ENCODE measurements around the gene MOV10L1. TPM values are rescaled to one million over a fixed set of nuclear protein-coding genes. Genes with fewer than 3 reads are reported as not detected.

The MOV10L1 gene
- total and polyA plus RNA-seq, 12 donors: 0.16 to 0.42 (median 0.26) TPM; not detected in 8

GRCh38 chr22:50118129-50118528 lies 28.3 kb downstream of the MOV10L1 start:
- TF ChIP-seq CTCF (IDR thresholded peaks at IDR 0.05): no peak
- no peak overlapping the region for H3K27ac ChIP-seq
- ATAC-seq (no peak), DNase-seq (no peak)
- H3K9me3 ChIP-seq: peaks cover 0 to 14% (median 3%) of the 10 kb centered on the region in 11 donors
- intact Hi-C loops (cut with DNase I): no loop called here
- no peak overlapping the region for H3K4me3 ChIP-seq
- no peaks in the 10 kb centered on the region for H3K36me3 ChIP-seq
- H3K4me1 ChIP-seq: peaks cover 0 to 28% (median 20%) of the 10 kb centered on the region in 9 donors
- H3K27me3 ChIP-seq: peaks cover 0 to 25% (median 18%) of the 10 kb centered on the region in 7 donors
- 69 to 75% methylated on average over 3 of the region's 3 CpGs for WGBS, 2 donors

- WGBS, 2 donors: 11 to 15% methylated on average over 10 of the region's 10 CpGs
- Histone ChIP-seq H3K9me3 (peaks cover 0 to 19% (median 3%) of the 10 kb centered on the region in 11 donors), H3K4me3 (no peak overlapping the region), H3K4me1 (peaks cover 0 to 28% (median 20%) of the 10 kb centered on the region in 9 donors), H3K36me3 (no peaks in the 10 kb centered on the region), H3K27me3 (peaks cover 0 to 21% (median 17%) of the 10 kb centered on the region in 7 donors), H3K27ac (peak overlapping the region in 1 of 10 donors; percentile 20)
- TF ChIP-seq CTCF (IDR thresholded peaks at IDR 0.05): no peak
- DNase-seq (no peak), ATAC-seq (peak in 6 of 8 donors; percentile 55 to 66 (median 58))
- intact Hi-C loops (cut with DNase I): no loop called here
Observed at GRCh38 chr22:50118557-50119168, 28.9 kb downstream of the MOV10L1 start.

DNA sequence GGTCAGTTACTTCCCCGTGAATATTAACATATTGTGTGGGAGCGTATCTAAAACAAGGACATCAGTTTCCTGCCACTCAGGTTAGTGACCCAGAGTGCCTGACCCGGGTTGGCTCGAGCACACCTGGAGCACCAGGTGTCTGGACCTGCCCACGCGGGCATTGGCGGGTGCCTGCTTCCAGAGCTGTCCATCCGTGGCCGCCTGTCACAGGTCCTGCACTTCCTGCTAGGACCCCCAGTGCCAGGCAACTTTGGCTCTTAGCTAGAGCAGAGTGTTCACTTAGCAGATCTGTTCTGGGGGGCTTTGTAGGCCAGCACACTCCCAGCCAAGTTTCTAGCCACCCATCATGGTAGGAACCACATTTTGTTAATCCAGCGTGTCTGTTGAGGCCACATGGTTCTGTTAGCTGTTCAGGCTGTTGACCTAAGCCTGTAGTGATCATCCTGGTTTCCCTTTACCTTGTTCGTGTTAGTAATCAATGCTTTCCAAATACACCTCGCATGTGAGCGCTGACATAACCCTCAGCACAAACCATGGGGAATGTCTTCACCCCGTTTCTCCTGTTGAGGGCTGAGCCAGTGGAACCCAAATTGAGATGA lies 29.5 kb downstream of the MOV10L1 start:
- 71 to 72% methylated on average over 14 of the region's 14 CpGs for WGBS, 2 donors
- intact Hi-C loops (cut with DNase I): no loop called here
- no peak for DNase-seq
- Histone ChIP-seq H3K9me3 (peaks cover 0 to 24% (median 3%) of the 10 kb centered on the region in 11 donors), H3K4me1 (peaks cover 0 to 28% (median 20%) of the 10 kb centered on the region in 9 donors), H3K27ac (peak overlapping the region in 5 of 10 donors; percentile 10 to 45 (median 21)), H3K4me3 (no peak overlapping the region), H3K36me3 (no peaks in the 10 kb centered on the region), H3K27me3 (peaks cover 0 to 21% (median 15%) of the 10 kb centered on the region in 7 donors)
- peak in 1 of 8 donors; percentile 58 for ATAC-seq
- TF ChIP-seq CTCF (IDR thresholded peaks at IDR 0.05): no peak

- Histone ChIP-seq H3K27me3 (peaks cover 0 to 18% (median 12%) of the 10 kb centered on the region in 7 donors), H3K36me3 (no peaks in the 10 kb centered on the region), H3K9me3 (peaks cover 0 to 24% (median 3%) of the 10 kb centered on the region in 11 donors), H3K4me3 (no peak overlapping the region), H3K27ac (peak overlapping the region in 4 of 10 donors; percentile 10 to 45 (median 32)), H3K4me1 (peaks cover 0 to 28% (median 20%) of the 10 kb centered on the region in 9 donors)
- peak in 3 of 8 donors; percentile 55 to 60 (median 56) for ATAC-seq
- DNase-seq: peak in 1 of 2 donors; percentile 15
- no peak for TF ChIP-seq CTCF (IDR thresholded peaks at IDR 0.05)
- WGBS, 2 donors: 44 to 48% methylated on average over 6 of the region's 6 CpGs
- intact Hi-C loops (cut with DNase I): no loop called here
Observed at GRCh38 chr22:50119768-50120251, 30.0 kb downstream of the MOV10L1 start.

Data from heart right ventricle (tissue), 16 donors.